Astrocyte of the spinal cord (primary cell): ENCODE results near the gene MVB12B.
A peak's percentile ranks its signal among the peaks of the same experiment; 100 is the strongest.

Source experiments
- DNase-seq: peaks from one replicate; pipeline ENCODE4 v3.0.0; 2011; ENCODE audit warnings: low read depth, low spot score
- H3K4me3 ChIP-seq: 2 replicates; pipeline ENCODE4 v1.5.1; 2011; ENCODE audit warnings: low read depth, mild to moderate bottlenecking, low read length, moderate library complexity
- CTCF ChIP-seq: IDR thresholded peaks from 2 replicates; pipeline ENCODE4 v1.5.1; 2012; ENCODE audit warnings: low read depth, mild to moderate bottlenecking, low read length, inconsistent platforms
- in situ Hi-C: cut with HindIII; loops from 2 replicates; pipeline ENCODE4 v1.10.0; 2017; ENCODE audit warnings: low sequenced_read_pairs

MVB12B gene

GRCh38 chr9:126399251-126399650 lies 72.6 kb downstream of the MVB12B start:
- peak; percentile 32 for DNase-seq
- no peak for TF ChIP-seq CTCF
- in situ Hi-C loops, result no loop called here
- no peak overlapping the region for H3K4me3 ChIP-seq

- in situ Hi-C loops, result no loop called here
- H3K4me3 ChIP-seq, result no peak overlapping the region
- no peak for TF ChIP-seq CTCF
- DNase-seq, result no peak
Measured at GRCh38 chr9:126399789-126400188, 73.2 kb downstream of the MVB12B start.

GRCh38 chr9:126400571-126400970 lies 73.9 kb downstream of the MVB12B start:
- H3K4me3 ChIP-seq, result no peak overlapping the region
- TF ChIP-seq CTCF, result no peak
- in situ Hi-C loops, result no loop called here

GRCh38 chr9:126401107-126401506 lies 74.5 kb downstream of the MVB12B start:
- DNase-seq, result no peak
- H3K4me3 ChIP-seq, result no peak overlapping the region
- TF ChIP-seq CTCF, result no peak
- in situ Hi-C loops, result no loop called here

More at GRCh38 chr9:126400571-126400970, 73.9 kb downstream of the MVB12B start:
- DNase-seq, result no peak

- in situ Hi-C loops, result no loop called here
- TF ChIP-seq CTCF, result no peak
- no peak overlapping the region for H3K4me3 ChIP-seq
- DNase-seq, result no peak
Measured at GRCh38 chr9:126401581-126401980, 75.0 kb downstream of the MVB12B start.

GRCh38 chr9:126403397-126403796 lies 76.8 kb downstream of the MVB12B start:
- in situ Hi-C loops, result no loop called here
- DNase-seq, result no peak
- no peak for TF ChIP-seq CTCF
- no peak overlapping the region for H3K4me3 ChIP-seq

GRCh38 chr9:126404459-126404858 lies 77.8 kb downstream of the MVB12B start:
- TF ChIP-seq CTCF, result no peak
- DNase-seq, result no peak
- no peak overlapping the region for H3K4me3 ChIP-seq
- in situ Hi-C loops, result no loop called here
